Gastroesophageal sphincter (tissue), 4 donors: ENCODE measurements around the gene CTNND2. TPM values are rescaled to one million over a fixed set of nuclear protein-coding genes. Genes with fewer than 3 reads are reported as not detected.

ENCODE experiments used
- ATAC-seq: fragments of 150-250 bp; one replicate; pipeline ENCODE4 v1.9.1; 2016; ENCODE audit warnings: mild to moderate bottlenecking, moderate library complexity
- H3K27ac ChIP-seq, 4 donors: fragments of 200-600 bp; sonication (generic) in 3 of 4; 1 replicate in 3 of 4; 2 replicates in 1 of 4; pipeline ENCODE4 v1.5.1; 2016 to 2019
- H3K27me3 ChIP-seq: fragments of 200-600 bp; sonication (generic); one replicate; pipeline ENCODE4 v1.5.1; 2019
- H3K36me3 ChIP-seq, 2 donors: fragments of 200-600 bp; sonication (generic); one replicate each; pipeline ENCODE4 v1.5.1; 2019; ENCODE audit warnings: control low read depth in 1 of 2
- H3K4me1 ChIP-seq, 3 donors: fragments of 200-600 bp; sonication (generic); 1 replicate in 2 of 3; 2 replicates in 1 of 3; pipeline ENCODE4 v1.5.1; 2016 to 2019; ENCODE audit warnings: control low read depth in 2 of 3
- H3K4me3 ChIP-seq, 2 donors: fragments of 200-600 bp; sonication (generic); one replicate each; pipeline ENCODE4 v1.5.1; 2019; ENCODE audit warnings: mild to moderate bottlenecking in 1 of 2, moderate library complexity in 1 of 2
- H3K9me3 ChIP-seq, 3 donors: fragments of 200-600 bp; sonication (generic); one replicate each; pipeline ENCODE4 v1.5.1; 2017 to 2019; ENCODE audit warnings: control low read depth in 2 of 3
- EP300 ChIP-seq: sonication (generic); formaldehyde crosslinking; IDR thresholded peaks from one replicate; pipeline ENCODE4 v1.6.1; 2017; ENCODE audit warnings: antibody characterized with exemption, mild to moderate bottlenecking
- POLR2A ChIP-seq, 2 donors: fragments of 450-650 bp; IDR thresholded peaks; one replicate each; pipeline ENCODE4 v1.6.1; 2017; ENCODE audit warnings: antibody characterized with exemption in 2 of 2, mild to moderate bottlenecking in 2 of 2, moderate library complexity in 1 of 2
- POLR2AphosphoS5 ChIP-seq: sonication (generic); formaldehyde crosslinking; IDR thresholded peaks from one replicate; pipeline ENCODE4 v1.6.1; 2017; ENCODE audit warnings: antibody characterized with exemption
- WGBS, 2 donors: methylation state at CpG; one replicate each; pipeline ENCODE4 v1.1.5; 2018; ENCODE audit warnings: low coverage in 1 of 2; 5-methylcytosine and 5-hydroxymethylcytosine counted together
- total RNA-seq, 4 donors: library from RNA; depleted of rRNA; stranded (reverse); fragments of >200 nt; gene quantifications; one replicate each; pipeline ENCODE4 v1.1.0, GENCODE V29; 2016
- TF ChIP-seq, protein P1 (sequence below), 4 experiments: fragments of 200-600 bp in 2 of 4; fragments of 450-650 bp in 2 of 4; sonication (generic) in 1 of 4; IDR thresholded peaks; one replicate each; pipeline ENCODE4 v1.5.1; 2017 to 2019; ENCODE audit warnings: antibody characterized with exemption in 4 of 4, mild to moderate bottlenecking in 2 of 4, moderate library complexity in 2 of 4

Gene CTNND2
- total RNA-seq, 4 donors from 2014 or later, result 0.40 to 3.1 (median 1.9) TPM

- no peaks in the 10 kb centered on the region for H3K27me3 ChIP-seq
- no peaks in the 10 kb centered on the region for H3K9me3 ChIP-seq
- WGBS, 2 donors, result 71 to 73% methylated on average over 1 of the region's 1 CpG
- TF ChIP-seq EP300 (no peak), POLR2A (IDR thresholded peaks at IDR 0.05) (no peak), POLR2AphosphoS5 (no peak)
- TF ChIP-seq, protein P1, sequence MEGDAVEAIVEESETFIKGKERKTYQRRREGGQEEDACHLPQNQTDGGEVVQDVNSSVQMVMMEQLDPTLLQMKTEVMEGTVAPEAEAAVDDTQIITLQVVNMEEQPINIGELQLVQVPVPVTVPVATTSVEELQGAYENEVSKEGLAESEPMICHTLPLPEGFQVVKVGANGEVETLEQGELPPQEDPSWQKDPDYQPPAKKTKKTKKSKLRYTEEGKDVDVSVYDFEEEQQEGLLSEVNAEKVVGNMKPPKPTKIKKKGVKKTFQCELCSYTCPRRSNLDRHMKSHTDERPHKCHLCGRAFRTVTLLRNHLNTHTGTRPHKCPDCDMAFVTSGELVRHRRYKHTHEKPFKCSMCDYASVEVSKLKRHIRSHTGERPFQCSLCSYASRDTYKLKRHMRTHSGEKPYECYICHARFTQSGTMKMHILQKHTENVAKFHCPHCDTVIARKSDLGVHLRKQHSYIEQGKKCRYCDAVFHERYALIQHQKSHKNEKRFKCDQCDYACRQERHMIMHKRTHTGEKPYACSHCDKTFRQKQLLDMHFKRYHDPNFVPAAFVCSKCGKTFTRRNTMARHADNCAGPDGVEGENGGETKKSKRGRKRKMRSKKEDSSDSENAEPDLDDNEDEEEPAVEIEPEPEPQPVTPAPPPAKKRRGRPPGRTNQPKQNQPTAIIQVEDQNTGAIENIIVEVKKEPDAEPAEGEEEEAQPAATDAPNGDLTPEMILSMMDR (IDR thresholded peaks at IDR 0.05), result no peak
- H3K27ac ChIP-seq, result no peak overlapping the region
- H3K4me1 ChIP-seq, result no peaks in the 10 kb centered on the region
- H3K36me3 ChIP-seq, result no peaks in the 10 kb centered on the region
- ATAC-seq, result no peak
- H3K4me3 ChIP-seq, result no peak overlapping the region
These were observed 679.6 kb downstream of the CTNND2 start for GRCh38 chr5:11224436-11225187.

DNA sequence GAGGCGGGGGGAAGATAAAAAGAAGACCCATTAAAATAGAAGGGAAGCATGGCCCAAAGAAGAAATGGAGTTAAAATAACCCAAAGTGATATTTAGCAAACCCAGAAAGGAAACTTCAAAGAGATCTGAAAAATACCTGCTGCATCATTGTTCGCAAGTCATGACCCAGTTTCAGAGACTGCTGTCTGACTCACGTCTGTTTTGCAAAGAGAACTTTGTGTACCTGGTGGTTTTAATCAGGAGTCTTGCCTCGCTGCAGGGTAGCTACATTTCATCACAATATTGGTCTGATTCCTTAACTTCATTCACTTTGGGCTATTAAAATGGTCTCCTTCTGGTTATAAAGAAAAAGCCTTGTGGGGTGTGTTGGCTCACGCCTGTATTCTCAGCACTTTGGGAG lies 682.1 kb downstream of the CTNND2 start:
- no peaks in the 10 kb centered on the region for H3K9me3 ChIP-seq
- H3K4me3 ChIP-seq, result no peak overlapping the region
- H3K27ac ChIP-seq, result no peak overlapping the region
- no peaks in the 10 kb centered on the region for H3K4me1 ChIP-seq
- no peaks in the 10 kb centered on the region for H3K27me3 ChIP-seq
- 69 to 89% methylated on average over 3 to 4 of the region's 5 CpGs for WGBS, 2 donors
- TF ChIP-seq POLR2AphosphoS5, result no peak
- TF ChIP-seq EP300, result no peak
- no peak for TF ChIP-seq POLR2A (IDR thresholded peaks at IDR 0.05)
- TF ChIP-seq, protein P1 (IDR thresholded peaks at IDR 0.05), result no peak
- no peak for ATAC-seq
- no peaks in the 10 kb centered on the region for H3K36me3 ChIP-seq

- no peak for ATAC-seq
- H3K27ac ChIP-seq, result no peak overlapping the region
- TF ChIP-seq, protein P1 (IDR thresholded peaks at IDR 0.05), result no peak
- no peak for TF ChIP-seq POLR2A (IDR thresholded peaks at IDR 0.05)
- no peak for TF ChIP-seq POLR2AphosphoS5
- no peak for TF ChIP-seq EP300
- H3K27me3 ChIP-seq, result no peaks in the 10 kb centered on the region
- H3K36me3 ChIP-seq, result no peaks in the 10 kb centered on the region
- peaks cover 0 to 10% (median 0%) of the 10 kb centered on the region in 3 donors for H3K9me3 ChIP-seq
- 77 to 81% methylated on average over 5 to 7 of the region's 7 CpGs for WGBS, 2 donors
- no peak overlapping the region for H3K4me3 ChIP-seq
- no peaks in the 10 kb centered on the region for H3K4me1 ChIP-seq
These were observed 689.2 kb downstream of the CTNND2 start for GRCh38 chr5:11214864-11215644.

DNA sequence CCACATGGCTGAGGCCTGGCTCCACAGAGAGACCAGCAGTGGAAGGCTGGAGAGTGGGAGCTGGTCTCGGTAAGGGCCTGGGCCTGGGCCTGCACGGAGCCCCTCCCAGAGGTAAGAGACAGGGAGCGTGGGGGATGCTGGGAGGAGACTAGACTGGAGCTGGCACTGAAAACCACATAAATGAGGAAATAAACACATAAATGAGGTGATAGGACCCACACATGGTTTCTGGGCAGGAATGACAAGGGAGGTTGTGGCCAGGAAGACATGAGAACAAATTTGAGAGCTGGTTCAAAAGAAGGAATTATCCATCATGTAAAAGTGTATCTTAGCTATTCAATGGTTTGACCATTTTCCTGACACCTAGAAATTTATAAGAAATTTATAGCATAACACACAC lies 691.5 kb downstream of the CTNND2 start:
- no peak for ATAC-seq
- WGBS, 2 donors, result 88 to 90% methylated on average over 2 to 3 of the region's 3 CpGs
- TF ChIP-seq POLR2A (IDR thresholded peaks at IDR 0.05) (no peak), POLR2AphosphoS5 (no peak), EP300 (no peak)
- TF ChIP-seq, protein P1 (IDR thresholded peaks at IDR 0.05), result no peak
- no peak overlapping the region for H3K27ac ChIP-seq
- no peaks in the 10 kb centered on the region for H3K4me1 ChIP-seq
- peaks cover 0 to 10% (median 0%) of the 10 kb centered on the region in 3 donors for H3K9me3 ChIP-seq
- H3K27me3 ChIP-seq, result no peaks in the 10 kb centered on the region
- H3K36me3 ChIP-seq, result no peaks in the 10 kb centered on the region
- H3K4me3 ChIP-seq, result no peak overlapping the region
